ENCODE data around the gene PIPOX. TPM values are rescaled to one million over a fixed set of nuclear protein-coding genes. Genes with fewer than 3 reads are reported as not detected.

The PIPOX gene
- 1 to 10 TPM; 1.8 to 5.9 TPM for total RNA-seq
- polyA plus RNA-seq (2013, experiment 1 of 2), result 11.1 TPM
- polyA plus RNA-seq (2013, experiment 2 of 2), result 13.9 TPM
- long read RNA-seq, experiment 1, result 0 reads
- long read RNA-seq, experiment 2, partial matches to known transcripts, result 0 of 1 reads
- long read RNA-seq, experiment 2, other reads (novel, unspliced or antisense), result 1 of 1 reads
- long read RNA-seq, experiment 3, transcript PIPOX-201 (8 exons, 2,414 nt), result major isoform, 16 of 20 reads
- long read RNA-seq, experiment 3, partial matches to known transcripts, result 2 of 20 reads
- long read RNA-seq, experiment 3, other reads (novel, unspliced or antisense), result 2 of 20 reads
- long read RNA-seq, experiment 4, partial matches to known transcripts, result 0 of 1 reads
- long read RNA-seq, experiment 4, other reads (novel, unspliced or antisense), result 0 of 1 reads

- Mint-ChIP-seq H3K4me3 (no peak within 1 kb of the TSS), H3K36me3 (ENCODE audit: low read depth) (no peaks in the 10 kb centered on the region), H3K27me3 (ENCODE audit: insufficient read depth) (no peaks in the 10 kb centered on the region), H3K4me1 (peaks cover 39% of the 10 kb centered on the region), H3K27ac (peak within 1 kb of the TSS; percentile 80), H3K9me3 (no peaks in the 10 kb centered on the region)
- peak; percentile 94 for DNase-seq
- Histone ChIP-seq H3K36me3 (ENCODE audit: control insufficient read depth, insufficient read depth, low read length) (no peaks in the 10 kb centered on the region), H3K4me3 (ENCODE audit: low read length) (no peak within 1 kb of the TSS), H3K9ac (ENCODE audit: extremely low read depth, low read length, poor library complexity, severe bottlenecking) (no peak within 1 kb of the TSS), H3K4me1 (ENCODE audit: control insufficient read depth, insufficient read depth, low read length) (peaks cover 21% of the 10 kb centered on the region), H3K27ac (ENCODE audit: low read depth, low read length) (peak within 1 kb of the TSS; percentile 95), H3K27me3 (ENCODE audit: control insufficient read depth, insufficient read depth, low read length, poor library complexity, severe bottlenecking) (no peaks in the 10 kb centered on the region), H3K9me3 (ENCODE audit: control insufficient read depth, low read length) (no peaks in the 10 kb centered on the region)
- TF ChIP-seq CTCF (conservative IDR thresholded peaks at IDR 0.05), result peak; percentile 68
- 31 to 50% methylated on average over 8 to 13 of the region's 13 CpGs for WGBS, 2 experiments (ENCODE audit: insufficient coverage in 1 of 2, insufficient read length in 1 of 2)
Measured at GRCh38 chr17:29042679-29043538, at the start of gene PIPOX. Gene PIPOX (plus strand): TSS chr17:29043141. CDS start chr17:29043226, 85 bp downstream.

GRCh38 chr17:28993645-28994426 is 49.1 kb upstream of the PIPOX start:
- H3K27ac Mint-ChIP-seq, result no peak overlapping the region
- Histone ChIP-seq H3K9me3 (ENCODE audit: control insufficient read depth, low read length) (no peaks in the 10 kb centered on the region), H3K4me3 (ENCODE audit: low read length) (no peak overlapping the region), H3K9ac (ENCODE audit: extremely low read depth, low read length, poor library complexity, severe bottlenecking) (no peak overlapping the region), H3K36me3 (ENCODE audit: control insufficient read depth, insufficient read depth, low read length) (no peaks in the 10 kb centered on the region), H3K27me3 (ENCODE audit: control insufficient read depth, insufficient read depth, low read length, poor library complexity, severe bottlenecking) (peaks cover 2% of the 10 kb centered on the region), H3K4me1 (ENCODE audit: control insufficient read depth, insufficient read depth, low read length) (peaks cover 2% of the 10 kb centered on the region), H3K27ac (ENCODE audit: low read depth, low read length) (no peak overlapping the region)
- TF ChIP-seq CTCF (conservative IDR thresholded peaks at IDR 0.05), result no peak
- H3K9me3 Mint-ChIP-seq, result peaks cover 2% of the 10 kb centered on the region
- H3K36me3 Mint-ChIP-seq (ENCODE audit: low read depth), result no peaks in the 10 kb centered on the region
- 91 to 95% methylated on average over 10 to 13 of the region's 13 CpGs for whole genome bisulfite sequencing, 2 experiments (ENCODE audit: insufficient coverage in 1 of 2, insufficient read length in 1 of 2)
- peaks cover 2% of the 10 kb centered on the region for H3K4me1 Mint-ChIP-seq
- H3K27me3 Mint-ChIP-seq (ENCODE audit: insufficient read depth), result peaks cover 22% of the 10 kb centered on the region
- no peak overlapping the region for H3K4me3 Mint-ChIP-seq
- no peak for DNase-seq

- no peak overlapping the region for H3K9ac ChIP-seq (ENCODE audit: extremely low read depth, low read length, poor library complexity, severe bottlenecking)
Measured at GRCh38 chr17:28996554-28997096, 46.3 kb upstream of the PIPOX start.

More at GRCh38 chr17:28996554-28997096, 46.3 kb upstream of the PIPOX start:
- Mint-ChIP-seq H3K4me1 (peaks cover 17% of the 10 kb centered on the region), H3K27me3 (ENCODE audit: insufficient read depth) (peaks cover 20% of the 10 kb centered on the region), H3K27ac (no peak overlapping the region), H3K4me3 (no peak overlapping the region), H3K9me3 (no peaks in the 10 kb centered on the region), H3K36me3 (ENCODE audit: low read depth) (no peaks in the 10 kb centered on the region)
- H3K36me3 ChIP-seq (ENCODE audit: control insufficient read depth, insufficient read depth, low read length), result no peaks in the 10 kb centered on the region
- H3K27me3 ChIP-seq (ENCODE audit: control insufficient read depth, insufficient read depth, low read length, poor library complexity, severe bottlenecking), result no peaks in the 10 kb centered on the region
- H3K4me1 ChIP-seq (ENCODE audit: control insufficient read depth, insufficient read depth, low read length), result peaks cover 2% of the 10 kb centered on the region
- no peak overlapping the region for H3K4me3 ChIP-seq (ENCODE audit: low read length)
- WGBS, 2 experiments (ENCODE audit: insufficient coverage in 1 of 2, insufficient read length in 1 of 2), result 83 to 100% methylated on average over 2 to 5 of the region's 5 CpGs
- no peak overlapping the region for H3K27ac ChIP-seq (ENCODE audit: low read depth, low read length)
- no peak for TF ChIP-seq CTCF (conservative IDR thresholded peaks at IDR 0.05)
- H3K9me3 ChIP-seq (ENCODE audit: control insufficient read depth, low read length), result no peaks in the 10 kb centered on the region
- no peak for DNase-seq

All from endodermal cell (in vitro differentiated cells).